Lung (tissue), 12 donors: ENCODE results near the gene MPHOSPH6. TPM values are rescaled to one million over a fixed set of nuclear protein-coding genes. Genes with fewer than 3 reads are reported as not detected.
A peak's percentile ranks its signal among the peaks of the same experiment; 100 is the strongest.

ENCODE experiments used
- ATAC-seq: fragments of 200-7000 bp; cut with Tn5 transposase; one replicate; pipeline ENCODE4 v1.9.1; 2020; ENCODE audit warnings: moderate number of reproducible peaks; ENCODE audit not compliant: insufficient read depth, low FRiP score
- DNase-seq, 3 donors: peaks; one replicate each; pipeline ENCODE4 v3.0.0-alpha.2; 2013 to 2017
- H3K27ac ChIP-seq, 2 donors: one replicate each; pipeline ENCODE4 v1.5.1; 2013; ENCODE audit warnings: mild to moderate bottlenecking in 2 of 2, moderate library complexity in 2 of 2, control low read depth in 1 of 2, inconsistent platforms in 1 of 2, low read depth in 1 of 2, low read length in 1 of 2
- H3K27me3 ChIP-seq, 3 donors: one replicate each; pipeline ENCODE4 v1.5.1; 2013; ENCODE audit warnings: low read length in 2 of 3; ENCODE audit not compliant: control insufficient read depth in 3 of 3, insufficient read depth in 3 of 3
- H3K36me3 ChIP-seq, 4 donors: one replicate each; pipeline ENCODE4 v1.5.1; 2013; ENCODE audit warnings: low read length in 4 of 4, mild to moderate bottlenecking in 1 of 4, moderate library complexity in 1 of 4; ENCODE audit not compliant: control insufficient read depth in 4 of 4, insufficient read depth in 4 of 4
- H3K4me1 ChIP-seq, 5 donors: one replicate each; pipeline ENCODE4 v1.5.1; 2013; ENCODE audit warnings: low read length in 5 of 5, mild to moderate bottlenecking in 2 of 5, moderate library complexity in 1 of 5; ENCODE audit not compliant: control insufficient read depth in 5 of 5, insufficient read depth in 5 of 5
- H3K4me3 ChIP-seq: one replicate; pipeline ENCODE4 v1.5.1; 2013; ENCODE audit warnings: mild to moderate bottlenecking, control low read depth, moderate library complexity
- H3K9ac ChIP-seq, 2 donors: one replicate each; pipeline ENCODE4 v1.5.1; 2013; ENCODE audit warnings: low read length in 2 of 2, control low read depth in 1 of 2; ENCODE audit not compliant: insufficient read depth in 1 of 2
- H3K9me3 ChIP-seq, 4 donors: one replicate each; pipeline ENCODE4 v1.5.1; 2013; ENCODE audit warnings: low read length in 3 of 4, mild to moderate bottlenecking in 1 of 4, moderate library complexity in 1 of 4; ENCODE audit not compliant: control insufficient read depth in 4 of 4, insufficient read depth in 3 of 4
- CTCF ChIP-seq: IDR thresholded peaks from 2 replicates; pipeline ENCODE4 v1.5.1; 2012; ENCODE audit warnings: mild to moderate bottlenecking; ENCODE audit errors: control extremely low read depth, extremely low read depth
- WGBS, 2 donors: extraction: QIAGEN DNeasy Blood & Tissue Kit; methylation state at CpG; one replicate each; pipeline ENCODE4 v1.1.7; 2013; 5-methylcytosine and 5-hydroxymethylcytosine counted together
- polyA plus RNA-seq, 2 donors: library from polyadenylated mRNA; stranded (reverse); fragments of 200-250 nt; gene quantifications; one replicate each; pipeline ENCODE4 v1.2.1, GENCODE V29; 2013
- total RNA-seq, 2 donors: library from RNA; depleted of rRNA in 1 of 2; stranded (reverse); fragments of >200 nt in 1 of 2; gene quantifications; one replicate each; pipeline ENCODE4 v1.2.1, GENCODE V29; 2014 to 2021
- donor health status: control.
- donor health status: control.
- donor health status: Bipolar disorder and iron deficiency.
- donor health status: healthy.
- donor health status: DM: yes; HTN: yes; CAD: no.

The MPHOSPH6 gene
- total and polyA plus RNA-seq, 4 donors: 24.2 to 31.8 (median 30.2) TPM

GRCh38 chr16:82137822-82138167 lies 32.2 kb downstream of the MPHOSPH6 start:
- TF ChIP-seq CTCF: no peak
- ATAC-seq: no peak
- Histone ChIP-seq H3K9ac (no peak overlapping the region), H3K4me3 (no peak overlapping the region), H3K27me3 (no peaks in the 10 kb centered on the region), H3K9me3 (peaks cover 0 to 3% (median 0%) of the 10 kb centered on the region in 4 donors), H3K36me3 (peaks cover 0 to 2% (median 0%) of the 10 kb centered on the region in 4 donors), H3K27ac (no peak overlapping the region), H3K4me1 (no peaks in the 10 kb centered on the region)
- WGBS, 2 donors: 79 to 82% methylated on average over 3 of the region's 3 CpGs
- DNase-seq: no peak

GRCh38 chr16:82136956-82137821 lies 32.8 kb downstream of the MPHOSPH6 start:
- peaks cover 0 to 3% (median 0%) of the 10 kb centered on the region in 4 donors for H3K9me3 ChIP-seq
- TF ChIP-seq CTCF: no peak
- no peak overlapping the region for H3K27ac ChIP-seq
- H3K9ac ChIP-seq: no peak overlapping the region
- ATAC-seq (no peak), DNase-seq (peak in 1 of 3 donors; percentile 8)
- H3K4me1 ChIP-seq: no peaks in the 10 kb centered on the region
- H3K4me3 ChIP-seq: no peak overlapping the region
- 89 to 94% methylated on average over 9 of the region's 9 CpGs for WGBS, 2 donors
- H3K27me3 ChIP-seq: no peaks in the 10 kb centered on the region
- peaks cover 0 to 2% (median 0%) of the 10 kb centered on the region in 4 donors for H3K36me3 ChIP-seq

GRCh38 chr16:82135844-82136243 lies 34.2 kb downstream of the MPHOSPH6 start:
- WGBS, 2 donors: 72 to 80% methylated on average over 8 of the region's 8 CpGs
- Histone ChIP-seq H3K36me3 (peaks cover 0 to 2% (median 0%) of the 10 kb centered on the region in 4 donors), H3K9me3 (peaks cover 0 to 3% (median 0%) of the 10 kb centered on the region in 4 donors), H3K4me1 (no peaks in the 10 kb centered on the region), H3K9ac (no peak overlapping the region), H3K27me3 (no peaks in the 10 kb centered on the region), H3K4me3 (no peak overlapping the region), H3K27ac (no peak overlapping the region)
- DNase-seq (peak; percentile 18 to 60 (median 38)), ATAC-seq (no peak)
- no peak for TF ChIP-seq CTCF
